GM21737 (cell line): ENCODE measurements around the gene RALBP1.

Experiments
- ATAC-seq: cut with Tn5 transposase; IDR thresholded peaks from one replicate; pipeline ENCODE4 v1.9.1; 2021; ENCODE audit warnings: mild to moderate bottlenecking, moderate library complexity; ENCODE audit not compliant: unreplicated experiment

RALBP1 gene

GRCh38 chr18:9546468-9546867 is 71.2 kb downstream of the RALBP1 start:
- no peak for ATAC-seq

- no peak for ATAC-seq
These were observed 72.5 kb downstream of the RALBP1 start for GRCh38 chr18:9547782-9548181.

- ATAC-seq: no peak
These were observed 74.1 kb downstream of the RALBP1 start for GRCh38 chr18:9549405-9549804.

GRCh38 chr18:9550429-9550828 is 75.1 kb downstream of the RALBP1 start:
- ATAC-seq: no peak

- no peak for ATAC-seq
These were observed 76.9 kb downstream of the RALBP1 start for GRCh38 chr18:9552191-9552590.

GRCh38 chr18:9552616-9553015 is 77.3 kb downstream of the RALBP1 start:
- no peak for ATAC-seq

GRCh38 chr18:9557250-9557943 is 82.1 kb downstream of the RALBP1 start:
- no peak for ATAC-seq

GRCh38 chr18:9558387-9559064 is 83.2 kb downstream of the RALBP1 start:
- ATAC-seq: no peak

GRCh38 chr18:9559253-9559652 is 83.9 kb downstream of the RALBP1 start:
- no peak for ATAC-seq

- ATAC-seq: no peak
These were observed 86.4 kb downstream of the RALBP1 start for GRCh38 chr18:9561759-9562158.

GRCh38 chr18:9562584-9562983 is 87.3 kb downstream of the RALBP1 start:
- ATAC-seq: no peak

- ATAC-seq: no peak
These were observed 88.0 kb downstream of the RALBP1 start for GRCh38 chr18:9563331-9563730.

- ATAC-seq: no peak
These were observed 90.1 kb downstream of the RALBP1 start for GRCh38 chr18:9565407-9565806.

- ATAC-seq: no peak
These were observed 92.9 kb downstream of the RALBP1 start for GRCh38 chr18:9568186-9568585.

GRCh38 chr18:9569178-9569577 is 93.9 kb downstream of the RALBP1 start:
- ATAC-seq: no peak

GRCh38 chr18:9570255-9570654 is 94.9 kb downstream of the RALBP1 start:
- no peak for ATAC-seq

GRCh38 chr18:9571546-9571945 is 96.2 kb downstream of the RALBP1 start:
- ATAC-seq: no peak

- ATAC-seq: no peak
These were observed 99.3 kb downstream of the RALBP1 start for GRCh38 chr18:9574473-9575115.

- no peak for ATAC-seq
These were observed 100.2 kb downstream of the RALBP1 start for GRCh38 chr18:9575558-9575957.

- ATAC-seq: no peak
These were observed 102.0 kb downstream of the RALBP1 start for GRCh38 chr18:9577361-9577760.

GRCh38 chr18:9578306-9578705 is 103.0 kb downstream of the RALBP1 start:
- ATAC-seq: no peak

- no peak for ATAC-seq
These were observed 106.4 kb downstream of the RALBP1 start for GRCh38 chr18:9581667-9582066.
